ENCODE data around the gene WDR81. TPM values are rescaled to one million over a fixed set of nuclear protein-coding genes. Genes with fewer than 3 reads are reported as not detected.

Gene WDR81
- total RNA-seq, 4 donors from 2014 or later, result 25.7 to 40.8 (median 32.1) TPM

DNA sequence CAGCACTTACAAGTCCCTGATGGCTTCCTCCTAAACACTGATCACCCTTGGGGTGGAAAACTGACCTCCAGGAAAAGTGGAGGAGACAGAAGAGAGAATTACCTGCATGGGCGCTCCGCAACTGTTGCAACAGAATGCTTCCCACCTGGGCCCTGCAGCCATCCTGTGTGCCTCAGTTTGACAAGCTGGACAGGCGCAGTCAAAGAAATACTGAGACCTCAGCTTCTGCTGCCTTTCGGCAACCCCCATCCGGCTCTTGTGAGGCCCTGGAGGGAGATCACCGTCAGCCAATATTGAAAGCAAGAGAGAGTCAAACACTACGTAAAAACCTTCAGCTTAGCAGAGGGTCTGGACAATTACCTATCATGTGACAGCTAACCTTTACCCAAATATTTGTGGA is 62.2 kb downstream of the WDR81 start:
- peaks cover 0 to 17% (median 13%) of the 10 kb centered on the region in 4 donors for H3K36me3 ChIP-seq
- 70% methylated on average over 7 of the region's 7 CpGs for WGBS
- H3K4me1 ChIP-seq, result peaks cover 44 to 51% (median 49%) of the 10 kb centered on the region in 4 donors
- no peak for DNase-seq (ENCODE audit: extremely low spot score)
- H3K9me3 ChIP-seq, result no peaks in the 10 kb centered on the region
- no peaks in the 10 kb centered on the region for H3K27me3 ChIP-seq
- TF ChIP-seq EP300 (IDR thresholded peaks at IDR 0.05) (no peak), POLR2A (IDR thresholded peaks at IDR 0.05; ENCODE audit: low read depth) (no peak), POLR2AphosphoS5 (IDR thresholded peaks at IDR 0.05) (no peak)
- TF ChIP-seq, protein P1, sequence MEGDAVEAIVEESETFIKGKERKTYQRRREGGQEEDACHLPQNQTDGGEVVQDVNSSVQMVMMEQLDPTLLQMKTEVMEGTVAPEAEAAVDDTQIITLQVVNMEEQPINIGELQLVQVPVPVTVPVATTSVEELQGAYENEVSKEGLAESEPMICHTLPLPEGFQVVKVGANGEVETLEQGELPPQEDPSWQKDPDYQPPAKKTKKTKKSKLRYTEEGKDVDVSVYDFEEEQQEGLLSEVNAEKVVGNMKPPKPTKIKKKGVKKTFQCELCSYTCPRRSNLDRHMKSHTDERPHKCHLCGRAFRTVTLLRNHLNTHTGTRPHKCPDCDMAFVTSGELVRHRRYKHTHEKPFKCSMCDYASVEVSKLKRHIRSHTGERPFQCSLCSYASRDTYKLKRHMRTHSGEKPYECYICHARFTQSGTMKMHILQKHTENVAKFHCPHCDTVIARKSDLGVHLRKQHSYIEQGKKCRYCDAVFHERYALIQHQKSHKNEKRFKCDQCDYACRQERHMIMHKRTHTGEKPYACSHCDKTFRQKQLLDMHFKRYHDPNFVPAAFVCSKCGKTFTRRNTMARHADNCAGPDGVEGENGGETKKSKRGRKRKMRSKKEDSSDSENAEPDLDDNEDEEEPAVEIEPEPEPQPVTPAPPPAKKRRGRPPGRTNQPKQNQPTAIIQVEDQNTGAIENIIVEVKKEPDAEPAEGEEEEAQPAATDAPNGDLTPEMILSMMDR (IDR thresholded peaks at IDR 0.05), result no peak
- H3K4me3 ChIP-seq, result peak overlapping the region in 1 of 4 donors; percentile 8
- peak overlapping the region; percentile 73 to 89 (median 82) for H3K27ac ChIP-seq (replicated peaks in 1 of 4)
- intact Hi-C loops (cut with DNase I), result loop anchor here (5.0 kb wide), 1 partner anchor 119 kb away; no protein-coding TSS in a partner anchor

DNA sequence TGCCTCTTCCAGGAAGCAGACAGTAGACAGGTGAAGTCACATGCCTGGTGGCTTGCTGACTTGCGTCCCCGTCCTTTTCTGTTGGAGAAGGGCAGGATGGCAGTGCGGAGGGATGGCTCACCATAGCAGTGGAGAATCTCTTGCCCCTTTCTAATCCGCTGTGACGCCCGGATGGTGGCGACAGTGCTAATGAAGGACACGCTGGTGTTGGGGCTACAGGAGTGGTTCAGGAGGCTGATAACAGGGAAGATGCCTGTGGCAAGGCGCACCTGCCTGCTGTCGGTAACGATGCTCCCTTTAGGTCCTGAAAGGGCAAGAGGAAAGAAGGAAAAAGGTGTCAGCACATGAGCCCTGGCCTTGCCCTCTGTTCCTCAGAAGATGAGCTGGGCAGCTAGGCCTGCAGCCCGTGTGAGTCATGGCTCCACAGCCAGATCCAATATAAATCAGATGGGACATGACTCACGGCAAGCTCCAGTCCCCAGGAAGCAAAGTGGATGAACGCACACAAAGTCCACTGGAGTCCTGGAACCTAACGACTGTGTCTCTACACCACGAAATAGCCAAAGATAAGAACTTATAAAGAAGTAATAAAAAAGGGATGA is 62.9 kb downstream of the WDR81 start:
- intact Hi-C loops (cut with DNase I), result loop anchor here (5.0 kb wide), 1 partner anchor 120 kb away; no protein-coding TSS in a partner anchor

More for the DNA sequence above, 62.9 kb downstream of the WDR81 start:
- peaks cover 0 to 22% (median 6%) of the 10 kb centered on the region in 4 donors for H3K36me3 ChIP-seq
- H3K9me3 ChIP-seq, result no peaks in the 10 kb centered on the region
- DNase-seq (ENCODE audit: extremely low spot score), result no peak
- peak overlapping the region; percentile 73 to 89 (median 82) for H3K27ac ChIP-seq (replicated peaks in 1 of 4)
- H3K27me3 ChIP-seq, result no peaks in the 10 kb centered on the region
- peaks cover 39 to 44% (median 42%) of the 10 kb centered on the region in 4 donors for H3K4me1 ChIP-seq
- TF ChIP-seq POLR2A (IDR thresholded peaks at IDR 0.05; ENCODE audit: low read depth) (no peak), POLR2AphosphoS5 (IDR thresholded peaks at IDR 0.05) (peak; percentile 72 to 78)
- no peak overlapping the region for H3K4me3 ChIP-seq
- 71% methylated on average over 16 of the region's 16 CpGs for whole genome bisulfite sequencing

Other genes with a start within 250 kb of the WDR81 start
- 100 to 1,000 TPM; 248 to 444 (median 347) TPM for gene MYO1C, start 232.0 kb upstream of the WDR81 start, total RNA-seq
- 10 to 100 TPM; 62.0 to 89.3 (median 76.1) TPM for gene INPP5K, start 208.1 kb upstream of the WDR81 start, total RNA-seq
- gene PITPNA, start 161.9 kb upstream of the WDR81 start, total RNA-seq, result 10 to 100 TPM; 36.5 to 54.9 (median 47.8) TPM
- gene SLC43A2, start 95.9 kb upstream of the WDR81 start, total RNA-seq, result 10 to 100 TPM in 3 of 4 donors, 1 to 10 TPM in 1; 7.1 to 20.0 (median 13.7) TPM
- gene SCARF1, start 79.0 kb upstream of the WDR81 start, total RNA-seq, result 10 to 100 TPM in 3 of 4 donors, 1 to 10 TPM in 1; 6.2 to 19.8 (median 12.8) TPM
- gene RILP, start 74.8 kb upstream of the WDR81 start, total RNA-seq, result 10 to 100 TPM; 15.8 to 41.5 (median 24.0) TPM
- gene PRPF8, start 39.8 kb upstream of the WDR81 start, total RNA-seq, result 100 to 1,000 TPM; 141 to 187 (median 163) TPM
- 1 to 10 TPM; 4.6 to 7.7 (median 5.5) TPM for gene TLCD2, start 14.3 kb upstream of the WDR81 start, total RNA-seq
- 1 to 10 TPM; 2.4 to 7.5 (median 3.4) TPM for gene SERPINF2, start 18.2 kb downstream of the WDR81 start, total RNA-seq
- gene SERPINF1, start 37.4 kb downstream of the WDR81 start, total RNA-seq, result 100 to 1,000 TPM; 177 to 464 (median 330) TPM
- gene SMYD4, start 105.2 kb downstream of the WDR81 start, total RNA-seq, result 10 to 100 TPM; 10.3 to 14.8 (median 11.9) TPM
- gene RPA1, start 105.3 kb downstream of the WDR81 start, total RNA-seq, result 10 to 100 TPM; 22.9 to 30.8 (median 29.2) TPM